ENCODE data around the gene ACTL6B. TPM values are rescaled to one million over a fixed set of nuclear protein-coding genes. Genes with fewer than 3 reads are reported as not detected.

Gene ACTL6B
- polyA plus RNA-seq, 3 donors: not detected

DNA sequence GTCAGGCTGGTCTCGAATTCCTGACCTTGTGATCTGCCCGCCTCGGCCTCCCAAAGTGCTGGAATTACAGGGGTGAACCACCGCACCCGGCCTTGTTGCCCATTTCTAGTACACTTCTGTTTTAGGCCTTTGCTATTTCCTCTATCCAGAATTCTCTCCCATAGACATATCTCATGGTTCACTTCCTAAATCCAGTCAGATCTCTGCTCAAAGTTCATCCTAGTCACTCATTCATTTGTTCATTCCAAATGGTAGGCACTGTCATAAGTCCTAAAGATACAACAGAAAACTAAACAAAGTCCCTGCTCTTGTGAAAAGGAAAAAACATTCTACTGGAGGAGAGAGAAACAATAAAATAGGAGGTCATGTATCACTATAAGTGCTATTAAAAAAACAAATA lies 46.3 kb downstream of the ACTL6B start:
- no peak for DNase-seq (ENCODE audit: extremely low read depth in 1 of 11, low read depth in 9 of 11, low spot score in 4 of 11)

DNA sequence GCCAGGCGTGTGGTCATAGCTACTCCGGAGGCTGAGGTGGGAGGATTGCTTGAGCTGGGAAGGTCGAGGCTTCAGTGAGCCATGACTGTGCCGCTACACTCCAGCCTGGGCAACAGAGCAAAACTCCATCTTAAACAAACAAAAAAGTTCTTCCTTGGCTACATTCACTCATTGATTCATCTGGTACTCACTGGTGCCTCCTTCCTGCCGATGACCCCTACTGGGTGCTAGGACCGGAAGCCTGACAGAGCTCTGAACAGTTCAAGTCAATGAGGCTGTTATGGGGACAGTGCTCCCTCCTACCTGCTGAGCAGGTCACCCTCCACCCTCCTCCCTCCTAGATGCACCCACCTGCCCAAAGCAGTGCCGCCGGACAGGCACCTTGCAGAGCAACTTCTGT lies 49.1 kb downstream of the ACTL6B start:
- no peak for DNase-seq (ENCODE audit: extremely low read depth in 1 of 11, low read depth in 9 of 11, low spot score in 4 of 11)

DNA sequence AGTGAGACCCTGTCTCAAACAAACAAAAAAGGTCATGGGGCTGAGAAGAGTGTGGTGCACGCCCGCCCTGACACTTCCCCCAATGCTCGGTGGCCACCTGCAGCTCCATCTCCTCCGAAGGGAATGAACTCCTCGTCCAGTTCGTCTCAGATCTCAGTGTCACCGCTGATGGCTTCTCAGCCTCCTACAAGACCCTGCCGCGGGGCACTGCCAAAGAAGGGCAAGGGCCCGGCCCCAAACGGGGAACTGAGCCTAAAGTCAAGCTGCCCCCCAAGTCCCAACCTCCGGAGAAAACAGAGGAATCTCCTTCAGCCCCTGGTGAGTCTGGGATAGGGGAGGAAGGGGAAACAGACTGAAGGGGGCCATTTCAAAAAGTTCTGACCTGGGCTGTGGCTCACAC lies 49.9 kb downstream of the ACTL6B start:
- DNase-seq (ENCODE audit: extremely low read depth in 1 of 11, low read depth in 9 of 11, low spot score in 4 of 11): no peak

DNA sequence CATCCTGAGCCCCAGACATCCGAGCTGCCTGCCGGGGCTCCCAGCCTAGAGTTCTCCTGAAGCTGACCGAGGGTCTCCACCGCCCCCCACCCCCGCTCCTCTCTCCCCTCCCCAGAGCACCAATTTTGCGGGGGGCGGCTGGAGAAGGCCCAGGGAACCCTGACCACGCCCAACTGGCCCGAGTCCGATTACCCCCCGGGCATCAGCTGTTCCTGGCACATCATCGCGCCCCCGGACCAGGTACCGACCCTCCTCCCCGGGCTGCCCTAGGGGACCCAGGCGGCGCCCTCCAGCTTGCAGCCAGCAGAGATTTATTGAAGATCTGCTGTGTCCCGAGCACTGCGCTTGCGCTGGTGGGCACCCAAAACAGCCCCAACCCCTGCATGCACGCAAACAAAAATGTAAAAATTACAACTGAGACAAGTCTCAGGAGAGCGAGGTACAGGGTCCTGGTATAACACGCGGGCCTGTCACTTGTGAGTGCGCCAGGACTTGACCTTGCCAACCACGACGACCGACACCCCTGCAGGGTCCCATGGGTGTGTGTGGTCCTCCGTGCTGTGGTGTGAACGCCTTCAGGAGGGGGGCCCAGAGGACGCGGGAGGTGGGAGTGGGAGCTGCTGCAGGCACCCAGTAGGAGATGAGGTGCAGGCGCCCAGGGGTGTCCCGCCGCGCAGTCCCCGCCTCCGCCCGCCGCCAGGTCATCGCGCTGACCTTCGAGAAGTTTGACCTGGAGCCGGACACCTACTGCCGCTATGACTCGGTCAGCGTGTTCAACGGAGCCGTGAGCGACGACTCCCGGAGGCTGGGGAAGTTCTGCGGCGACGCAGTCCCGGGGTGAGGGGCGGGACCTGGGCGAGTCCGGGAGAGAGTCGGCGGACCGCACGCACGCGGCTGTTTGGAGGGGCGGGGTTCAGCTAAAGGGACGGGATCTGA lies 51.0 kb downstream of the ACTL6B start:
- DNase-seq (ENCODE audit: extremely low read depth in 1 of 11, low read depth in 9 of 11, low spot score in 4 of 11): no peak

DNA sequence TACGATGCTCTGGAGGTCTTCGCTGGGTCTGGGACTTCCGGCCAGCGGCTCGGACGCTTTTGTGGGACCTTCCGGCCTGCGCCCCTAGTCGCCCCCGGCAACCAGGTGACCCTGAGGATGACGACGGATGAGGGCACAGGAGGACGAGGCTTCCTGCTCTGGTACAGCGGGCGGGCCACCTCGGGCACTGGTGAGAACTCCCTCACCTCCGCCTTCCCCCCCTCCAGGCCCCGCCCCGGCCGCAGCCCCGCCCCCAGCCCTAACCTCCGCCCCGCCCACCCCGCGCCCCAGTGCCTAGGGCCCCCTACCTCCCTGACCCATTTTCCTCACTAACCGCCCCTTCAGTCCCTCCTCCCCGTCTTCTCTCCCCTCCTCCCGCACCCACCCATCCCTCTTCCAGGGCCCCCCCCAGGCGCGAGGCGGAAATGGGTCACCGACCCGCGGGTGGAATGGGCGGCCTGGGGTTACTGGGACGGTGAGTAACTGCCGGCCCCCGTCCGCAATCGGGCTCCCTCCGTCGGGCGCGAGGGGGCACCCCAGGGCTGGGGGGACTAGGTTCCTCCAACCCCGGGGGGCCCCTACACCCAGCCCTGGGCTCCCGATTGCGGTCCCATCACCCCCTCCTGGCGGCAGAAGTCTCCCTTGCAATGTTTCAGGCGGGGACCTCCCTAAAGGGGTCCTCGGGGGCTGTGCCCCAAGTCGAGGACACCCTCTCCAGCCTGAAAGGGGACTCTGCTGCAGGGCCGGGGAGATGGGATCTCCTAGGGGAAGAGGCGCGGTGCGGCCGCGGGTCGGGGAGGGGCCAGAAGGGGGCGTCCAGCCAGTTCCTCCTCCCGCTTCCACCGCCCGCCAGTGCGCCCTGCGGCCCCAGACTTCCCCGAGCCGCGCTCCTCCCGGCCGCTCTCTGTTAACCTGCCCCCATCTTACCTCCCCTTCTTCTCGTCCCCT lies 51.9 kb downstream of the ACTL6B start:
- DNase-seq (ENCODE audit: extremely low read depth in 1 of 11, low read depth in 9 of 11, low spot score in 4 of 11): no peak

DNA sequence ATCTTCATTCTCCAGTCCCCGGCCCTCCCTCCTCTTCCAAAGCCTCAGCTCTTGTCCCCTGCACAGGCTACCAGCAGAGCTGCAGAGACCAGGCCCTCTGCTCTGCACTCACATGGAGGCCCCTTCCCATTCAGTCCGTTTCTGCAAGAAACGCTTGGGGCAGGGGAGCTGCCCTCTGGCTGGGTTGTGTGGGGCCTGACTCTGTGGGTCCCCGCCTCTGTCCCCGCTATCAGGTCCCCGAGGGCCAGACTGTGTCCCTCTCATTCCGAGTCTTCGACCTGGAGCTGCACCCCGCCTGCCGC lies 52.6 kb downstream of the ACTL6B start:
- no peak for DNase-seq (ENCODE audit: extremely low read depth in 1 of 11, low read depth in 9 of 11, low spot score in 4 of 11)

DNA sequence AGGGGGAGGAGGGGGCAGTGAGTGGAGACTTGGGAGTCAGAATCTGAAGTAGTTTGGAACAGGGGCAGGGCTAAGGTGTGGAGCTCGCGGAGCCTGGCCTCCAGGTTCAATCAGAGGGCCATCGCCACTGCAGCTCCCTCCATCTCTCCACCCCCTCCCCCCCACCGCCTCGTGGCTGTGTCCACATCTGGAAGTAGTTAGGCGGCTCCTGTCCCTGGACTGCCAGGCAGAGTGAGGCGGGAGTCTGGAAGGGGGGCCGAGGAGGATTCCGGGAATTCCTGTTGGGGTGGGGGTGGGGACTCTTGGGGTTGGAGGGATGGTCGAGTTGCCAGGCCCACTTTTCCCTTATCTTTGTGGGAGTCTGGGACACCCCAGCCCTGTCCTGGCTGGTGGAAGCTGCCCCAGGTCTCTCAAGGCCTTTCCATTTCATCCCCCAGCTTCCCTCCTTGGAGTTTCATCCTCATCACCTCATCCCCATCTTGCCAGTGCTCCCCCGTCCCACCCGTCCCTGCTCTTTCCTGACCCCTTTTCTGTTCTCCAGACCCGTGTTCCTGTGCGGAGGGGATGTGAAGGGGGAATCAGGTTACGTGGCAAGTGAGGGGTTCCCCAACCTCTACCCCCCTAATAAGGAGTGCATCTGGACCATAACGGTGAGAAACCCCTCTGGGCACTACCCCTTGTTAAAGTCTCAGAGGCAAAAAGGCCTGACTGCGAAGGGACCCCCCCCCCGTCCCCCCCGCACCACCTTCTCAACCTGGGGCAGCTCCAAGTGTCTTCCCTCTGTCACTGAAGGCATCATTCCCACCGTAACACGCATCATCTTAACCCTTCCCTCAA lies 53.1 kb downstream of the ACTL6B start:
- DNase-seq (ENCODE audit: extremely low read depth in 1 of 11, low read depth in 9 of 11, low spot score in 4 of 11): peak in 2 of 11 donors; percentile 71 to 77

DNA sequence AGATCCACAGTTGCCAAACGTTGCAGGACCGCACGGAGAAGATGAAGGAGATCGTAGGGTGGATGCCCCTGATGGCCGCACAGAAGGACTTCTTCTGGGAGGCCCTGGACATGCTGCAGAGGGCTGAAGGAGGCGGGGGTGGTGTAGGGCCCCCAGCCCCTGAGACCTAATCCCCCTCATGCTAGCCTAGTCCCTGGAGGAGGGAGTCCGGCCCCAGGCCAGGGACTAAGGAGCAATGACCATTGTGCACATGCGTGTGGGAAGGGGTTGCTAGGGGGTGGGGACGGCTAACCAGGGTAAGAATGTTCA lies 55.6 kb downstream of the ACTL6B start:
- DNase-seq (ENCODE audit: extremely low read depth in 1 of 11, low read depth in 9 of 11, low spot score in 4 of 11): no peak

DNA sequence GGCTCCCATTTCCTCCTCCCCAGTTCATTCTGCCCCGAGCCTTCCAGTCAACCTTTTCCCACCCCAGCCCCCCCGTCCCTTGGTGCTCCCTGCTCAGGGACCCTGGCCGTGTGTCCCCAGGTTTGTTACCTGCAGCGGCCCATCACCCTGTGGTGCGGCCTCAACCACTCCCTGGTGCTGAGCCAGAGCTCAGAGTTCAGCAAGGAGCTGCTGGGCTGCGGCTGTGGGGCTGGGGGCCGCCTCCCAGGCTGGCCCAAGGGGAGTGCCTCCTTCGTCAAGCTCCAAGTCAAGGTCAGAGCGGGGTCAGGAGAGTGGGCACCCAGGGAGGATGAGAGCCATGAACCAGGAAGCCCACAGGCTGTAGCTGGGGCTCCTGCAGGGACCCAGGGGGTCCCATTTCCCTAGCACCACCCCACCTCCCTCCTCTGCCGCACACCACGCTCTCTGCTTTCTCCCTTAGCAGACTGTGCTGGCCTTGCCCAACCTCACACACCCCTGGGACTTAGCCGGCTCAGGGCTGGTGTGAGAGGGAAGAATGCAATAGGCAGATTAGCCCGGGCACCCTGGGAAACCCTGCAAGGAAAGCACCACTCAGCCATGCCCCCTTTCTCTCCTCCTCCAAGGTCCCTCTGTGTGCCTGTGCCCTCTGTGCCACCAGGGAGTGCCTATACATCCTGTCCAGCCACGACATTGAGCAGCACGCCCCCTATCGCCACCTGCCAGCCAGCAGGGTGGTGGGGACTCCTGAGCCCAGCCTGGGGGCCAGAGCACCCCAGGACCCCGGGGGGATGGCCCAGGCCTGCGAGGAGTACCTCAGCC lies 56.1 kb downstream of the ACTL6B start:
- DNase-seq (ENCODE audit: extremely low read depth in 1 of 11, low read depth in 9 of 11, low spot score in 4 of 11): no peak

DNA sequence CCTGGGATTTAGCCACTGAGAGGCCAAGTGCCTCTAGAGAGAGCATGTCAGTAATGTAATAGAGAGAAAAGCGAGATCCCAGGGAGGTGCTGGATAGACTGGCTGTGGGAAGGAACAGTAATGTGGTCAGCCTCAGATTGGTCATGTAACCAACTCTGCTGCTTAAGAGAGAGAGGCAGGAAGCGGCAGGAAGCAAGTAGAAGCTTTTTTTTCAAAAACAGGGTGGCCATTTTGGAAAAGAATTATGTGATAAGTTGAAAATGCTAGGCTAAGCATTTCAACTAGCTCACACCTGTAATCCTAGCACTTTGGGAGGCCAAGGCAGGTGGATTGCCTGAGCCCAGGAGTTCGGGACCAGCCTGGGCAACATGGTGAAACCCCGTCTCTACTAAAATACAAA lies 57.8 kb downstream of the ACTL6B start:
- DNase-seq (ENCODE audit: extremely low read depth in 1 of 11, low read depth in 9 of 11, low spot score in 4 of 11): no peak

DNA sequence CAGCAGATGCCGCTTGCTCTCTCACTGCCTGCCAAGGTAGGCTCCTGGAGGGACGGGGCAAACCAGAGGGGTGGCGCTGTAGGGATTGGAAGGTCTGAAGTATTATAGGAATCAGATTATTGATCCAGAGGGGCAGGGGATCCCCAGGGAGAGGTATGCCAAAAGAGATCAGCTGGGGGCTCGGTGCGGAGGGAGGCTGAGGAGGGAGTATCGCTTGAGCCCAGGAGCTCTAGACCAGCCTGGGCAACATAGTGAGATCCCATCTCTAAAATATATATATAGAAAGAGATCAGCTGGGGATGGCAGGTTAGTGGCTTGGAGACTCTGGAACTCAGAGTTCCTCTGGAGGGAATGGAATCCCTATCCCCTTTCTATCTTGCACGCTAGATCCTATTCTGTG lies 61.1 kb downstream of the ACTL6B start:
- no peak for DNase-seq (ENCODE audit: extremely low read depth in 1 of 11, low read depth in 9 of 11, low spot score in 4 of 11)

Other genes with a start within 250 kb of the ACTL6B start
- gene ZCWPW1, start 227.7 kb downstream of the ACTL6B start, polyA plus RNA-seq (ENCODE audit: insufficient read length in 3 of 3): 1 to 10 TPM; 4.7 to 7.5 (median 5.9) TPM
- gene MEPCE, start 226.6 kb downstream of the ACTL6B start, polyA plus RNA-seq (ENCODE audit: insufficient read length in 3 of 3): 10 to 100 TPM; 50.6 to 65.3 (median 54.1) TPM
- 10 to 100 TPM; 14.8 to 20.9 (median 19.5) TPM for gene PPP1R35, start 220.0 kb downstream of the ACTL6B start, polyA plus RNA-seq (ENCODE audit: insufficient read length in 3 of 3)
- gene SPACDR, start 192.2 kb downstream of the ACTL6B start, polyA plus RNA-seq (ENCODE audit: insufficient read length in 3 of 3): 1 to 10 TPM in 2 of 3 donors, under 1 TPM in 1; 0.99 to 2.0 (median 1.4) TPM
- 10 to 100 TPM; 30.9 to 52.8 (median 49.4) TPM for gene TSC22D4, start 177.2 kb downstream of the ACTL6B start, polyA plus RNA-seq (ENCODE audit: insufficient read length in 3 of 3)
- 1 to 10 TPM; 1.6 to 2.9 (median 2.4) TPM for gene NYAP1, start 172.5 kb downstream of the ACTL6B start, polyA plus RNA-seq (ENCODE audit: insufficient read length in 3 of 3)
- 10 to 100 TPM in 2 of 3 donors, 1 to 10 TPM in 1; 9.2 to 13.6 (median 13.1) TPM for gene AGFG2, start 117.2 kb downstream of the ACTL6B start, polyA plus RNA-seq (ENCODE audit: insufficient read length in 3 of 3)
- gene SAP25, start 82.5 kb downstream of the ACTL6B start, polyA plus RNA-seq (ENCODE audit: insufficient read length in 3 of 3): 1 to 10 TPM; 4.6 to 9.9 (median 7.5) TPM
- gene LRCH4, start 70.3 kb downstream of the ACTL6B start, polyA plus RNA-seq (ENCODE audit: insufficient read length in 3 of 3): 10 to 100 TPM; 28.7 to 56.4 (median 46.5) TPM
- gene FBXO24, start 70.1 kb downstream of the ACTL6B start, polyA plus RNA-seq (ENCODE audit: insufficient read length in 3 of 3): 1 to 10 TPM; 1.7 to 2.5 (median 1.7) TPM
- gene PCOLCE, start 54.1 kb downstream of the ACTL6B start, polyA plus RNA-seq (ENCODE audit: insufficient read length in 3 of 3): 100 to 1,000 TPM in 2 of 3 donors, 10 to 100 TPM in 1; 92.2 to 146 (median 141) TPM
- gene MOSPD3, start 43.9 kb downstream of the ACTL6B start, polyA plus RNA-seq (ENCODE audit: insufficient read length in 3 of 3): 10 to 100 TPM; 20.6 to 31.9 (median 28.8) TPM
- 1 to 10 TPM in 1 of 3 donors, under 1 TPM in 2; 0.95 to 1.1 (median 0.98) TPM for gene TFR2, start 14.9 kb downstream of the ACTL6B start, polyA plus RNA-seq (ENCODE audit: insufficient read length in 3 of 3)
- gene GNB2, start 17.3 kb upstream of the ACTL6B start, polyA plus RNA-seq (ENCODE audit: insufficient read length in 3 of 3): 100 to 1,000 TPM; 173 to 224 (median 197) TPM
- gene GIGYF1, start 37.8 kb upstream of the ACTL6B start, polyA plus RNA-seq (ENCODE audit: insufficient read length in 3 of 3): 10 to 100 TPM; 34.0 to 66.0 (median 46.5) TPM
- gene POP7, start 49.7 kb upstream of the ACTL6B start, polyA plus RNA-seq (ENCODE audit: insufficient read length in 3 of 3): 10 to 100 TPM; 20.7 to 30.8 (median 23.7) TPM
- gene EPO, start 64.0 kb upstream of the ACTL6B start, polyA plus RNA-seq (ENCODE audit: insufficient read length in 3 of 3): under 1 TPM in 2 of 3 donors, not detected in 1; 0.14 to 0.38 TPM
- under 1 TPM in 2 of 3 donors, not detected in 1; 0.02 to 0.03 TPM for gene ZAN, start 77.1 kb upstream of the ACTL6B start, polyA plus RNA-seq (ENCODE audit: insufficient read length in 3 of 3)
- gene EPHB4, start 171.1 kb upstream of the ACTL6B start, polyA plus RNA-seq (ENCODE audit: insufficient read length in 3 of 3): 100 to 1,000 TPM in 1 of 3 donors, 10 to 100 TPM in 2; 81.4 to 102 (median 84.1) TPM
- gene SLC12A9, start 196.3 kb upstream of the ACTL6B start, polyA plus RNA-seq (ENCODE audit: insufficient read length in 3 of 3): 10 to 100 TPM; 20.9 to 38.3 (median 28.1) TPM
- gene TRIP6, start 210.9 kb upstream of the ACTL6B start, polyA plus RNA-seq (ENCODE audit: insufficient read length in 3 of 3): 100 to 1,000 TPM in 1 of 3 donors, 10 to 100 TPM in 2; 63.7 to 108 (median 84.5) TPM
- 100 to 1,000 TPM; 152 to 185 (median 175) TPM for gene SRRT, start 218.7 kb upstream of the ACTL6B start, polyA plus RNA-seq (ENCODE audit: insufficient read length in 3 of 3)
- gene UFSP1, start 233.3 kb upstream of the ACTL6B start, polyA plus RNA-seq (ENCODE audit: insufficient read length in 3 of 3): 1 to 10 TPM; 1.6 to 3.8 (median 1.9) TPM
- 1 to 10 TPM; 3.4 to 6.7 (median 4.6) TPM for gene ACHE, start 239.4 kb upstream of the ACTL6B start, polyA plus RNA-seq (ENCODE audit: insufficient read length in 3 of 3)

Data from renal cortex interstitium (tissue), 11 donors.